HG02970 (cell line): ENCODE data around the gene RECQL5.

Experiments
- ATAC-seq: cut with Tn5 transposase; IDR thresholded peaks from one replicate; pipeline ENCODE4 v1.9.1; 2021; ENCODE audit warnings: mild to moderate bottlenecking, moderate library complexity, moderate number of reproducible peaks; ENCODE audit not compliant: unreplicated experiment, low FRiP score

Gene RECQL5

DNA sequence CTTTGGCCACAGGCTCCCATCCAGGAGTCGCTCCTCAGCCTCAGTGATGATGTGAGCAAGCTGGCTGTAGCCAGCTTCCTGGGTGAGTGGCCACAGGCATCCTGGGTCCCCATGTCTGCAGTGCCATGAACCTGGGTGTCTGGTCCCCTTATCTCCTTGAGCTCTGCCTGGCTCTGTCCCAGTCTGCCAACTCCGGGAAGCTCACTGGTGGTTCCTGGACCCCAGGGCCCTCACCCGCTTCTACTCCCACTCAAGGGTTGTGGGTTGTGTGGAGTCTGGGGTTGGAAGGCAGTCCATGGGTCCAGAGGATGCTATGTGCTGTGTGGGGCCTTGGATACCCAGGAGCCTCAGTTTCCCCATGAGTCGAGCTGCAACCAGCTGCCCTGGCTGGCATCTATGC, 45.5 kb downstream of the RECQL5 start:
- no peak for ATAC-seq

DNA sequence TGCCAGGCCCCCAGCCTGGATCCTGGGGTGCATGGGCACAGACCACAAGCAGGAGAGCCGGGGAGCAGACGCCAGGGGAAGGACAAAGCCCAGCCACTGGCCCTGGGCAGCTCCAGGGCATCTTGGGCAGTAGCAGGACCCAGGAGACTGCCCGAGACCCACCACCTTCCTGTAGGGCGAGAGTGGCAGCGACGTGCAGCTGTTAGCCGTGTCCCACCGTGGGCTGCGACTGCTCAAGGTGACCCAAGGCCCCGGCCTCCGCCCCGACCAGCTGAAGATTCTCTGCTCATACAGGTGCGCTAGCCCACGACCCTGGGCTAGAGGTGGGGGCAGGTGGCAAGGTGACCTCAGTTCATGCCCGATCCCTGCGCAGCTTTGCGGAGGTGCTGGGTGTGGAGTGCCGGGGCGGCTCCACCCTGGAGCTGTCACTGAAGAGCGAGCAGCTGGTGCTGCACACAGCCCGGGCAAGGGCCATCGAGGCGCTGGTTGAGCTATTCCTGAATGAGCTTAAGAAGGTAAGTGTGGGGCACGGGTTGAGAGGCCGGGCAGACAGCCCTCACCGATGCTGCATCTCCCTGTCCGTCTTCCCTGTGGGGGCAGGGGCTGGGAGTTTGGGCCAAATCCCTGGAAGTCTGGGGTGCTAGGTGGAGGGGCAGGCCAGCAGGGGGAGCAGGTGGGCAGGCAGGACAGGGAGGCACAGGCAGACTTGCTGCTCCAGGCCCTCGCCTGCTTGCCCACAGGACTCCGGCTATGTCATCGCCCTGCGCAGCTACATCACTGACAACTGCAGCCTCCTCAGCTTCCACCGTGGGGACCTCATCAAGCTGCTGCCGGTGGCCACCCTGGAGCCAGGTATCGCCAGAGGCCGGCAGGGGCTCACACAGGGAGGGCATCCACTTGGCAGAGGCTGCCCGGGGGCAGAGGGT, 47.2 kb downstream of the RECQL5 start:
- no peak for ATAC-seq

DNA sequence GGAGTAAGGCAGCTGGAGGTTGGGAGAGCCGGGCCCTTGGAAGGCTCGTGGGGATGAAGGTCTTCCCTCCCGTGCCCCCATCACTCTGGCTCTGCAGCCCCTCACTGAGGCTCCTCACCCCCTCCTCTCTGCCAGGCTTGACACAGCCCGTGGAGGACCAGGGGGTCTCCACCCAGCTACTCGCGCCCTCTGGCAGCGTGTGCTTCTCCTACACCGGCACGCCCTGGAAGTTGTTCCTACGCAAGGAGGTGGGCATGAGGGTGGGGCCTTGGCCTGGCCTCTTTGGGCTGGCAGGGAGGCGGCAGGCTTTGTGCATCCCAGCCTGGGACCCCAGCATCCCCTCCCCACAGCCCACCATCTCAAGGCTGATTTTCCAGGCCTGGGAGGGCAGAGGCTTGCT, 49.3 kb downstream of the RECQL5 start:
- ATAC-seq = no peak

DNA sequence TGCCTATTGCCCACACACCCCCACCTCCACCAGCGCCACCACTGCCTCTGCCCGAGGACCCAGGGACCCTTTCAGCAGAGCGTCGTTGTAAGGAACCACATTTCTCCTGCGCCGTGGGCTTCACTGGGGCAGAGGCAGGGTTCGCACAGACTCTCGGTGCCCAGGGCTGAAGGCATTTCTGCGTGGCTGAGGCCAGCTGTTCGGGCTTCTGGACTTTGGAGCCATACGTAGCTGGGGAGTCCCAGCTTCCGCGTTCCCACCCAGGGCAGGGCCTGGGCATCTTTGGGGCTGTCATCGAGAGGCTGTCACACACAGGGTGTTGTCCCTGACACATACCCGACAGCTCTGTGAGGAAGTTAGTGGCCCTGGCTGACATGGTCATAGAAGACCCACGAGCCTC, 49.7 kb downstream of the RECQL5 start:
- ATAC-seq = no peak

DNA sequence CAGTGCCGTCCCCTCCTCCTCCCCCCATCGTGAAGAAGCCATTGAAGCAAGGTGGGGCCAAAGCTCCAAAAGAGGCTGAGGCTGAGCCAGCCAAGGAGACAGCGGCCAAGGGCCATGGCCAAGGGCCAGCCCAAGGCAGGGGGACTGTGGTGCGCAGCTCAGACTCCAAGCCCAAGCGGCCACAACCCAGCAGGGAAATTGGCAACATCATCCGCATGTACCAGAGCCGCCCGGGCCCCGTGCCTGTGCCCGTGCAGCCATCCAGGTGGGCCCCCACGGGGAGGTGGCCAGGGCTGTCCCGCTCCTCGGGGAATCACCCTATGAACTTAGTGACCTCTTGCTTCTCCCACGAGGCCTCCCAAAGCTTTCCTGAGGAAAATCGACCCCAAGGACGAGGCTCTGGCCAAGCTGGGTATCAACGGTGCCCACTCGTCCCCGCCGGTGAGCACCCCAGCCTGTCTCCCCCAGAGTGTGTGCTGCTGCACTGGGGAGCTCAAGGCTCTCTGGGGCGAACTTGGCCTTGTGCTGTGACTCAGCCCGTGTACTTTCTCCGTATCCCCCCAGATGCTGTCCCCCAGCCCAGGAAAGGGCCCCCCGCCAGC, 50.3 kb downstream of the RECQL5 start:
- no peak for ATAC-seq

DNA sequence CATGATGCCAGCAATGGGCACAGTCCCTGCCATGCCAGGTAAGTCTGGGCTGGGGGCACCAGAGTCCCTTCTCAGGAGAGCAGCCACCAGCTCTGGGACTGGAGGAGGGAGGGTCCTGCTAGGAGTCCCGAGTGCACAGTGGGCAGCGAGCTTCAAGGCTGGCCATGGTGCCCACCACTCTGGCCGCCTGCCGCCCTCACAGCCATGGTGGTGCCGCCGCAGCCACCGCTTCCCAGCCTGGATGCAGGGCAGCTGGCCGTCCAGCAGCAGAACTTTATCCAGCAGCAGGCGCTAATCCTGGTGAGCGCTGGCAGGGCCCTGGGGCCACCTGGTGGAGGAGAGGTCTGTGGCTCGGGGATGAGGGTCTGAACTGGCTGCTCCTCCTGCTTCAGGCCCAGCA, 51.7 kb downstream of the RECQL5 start:
- no peak for ATAC-seq

DNA sequence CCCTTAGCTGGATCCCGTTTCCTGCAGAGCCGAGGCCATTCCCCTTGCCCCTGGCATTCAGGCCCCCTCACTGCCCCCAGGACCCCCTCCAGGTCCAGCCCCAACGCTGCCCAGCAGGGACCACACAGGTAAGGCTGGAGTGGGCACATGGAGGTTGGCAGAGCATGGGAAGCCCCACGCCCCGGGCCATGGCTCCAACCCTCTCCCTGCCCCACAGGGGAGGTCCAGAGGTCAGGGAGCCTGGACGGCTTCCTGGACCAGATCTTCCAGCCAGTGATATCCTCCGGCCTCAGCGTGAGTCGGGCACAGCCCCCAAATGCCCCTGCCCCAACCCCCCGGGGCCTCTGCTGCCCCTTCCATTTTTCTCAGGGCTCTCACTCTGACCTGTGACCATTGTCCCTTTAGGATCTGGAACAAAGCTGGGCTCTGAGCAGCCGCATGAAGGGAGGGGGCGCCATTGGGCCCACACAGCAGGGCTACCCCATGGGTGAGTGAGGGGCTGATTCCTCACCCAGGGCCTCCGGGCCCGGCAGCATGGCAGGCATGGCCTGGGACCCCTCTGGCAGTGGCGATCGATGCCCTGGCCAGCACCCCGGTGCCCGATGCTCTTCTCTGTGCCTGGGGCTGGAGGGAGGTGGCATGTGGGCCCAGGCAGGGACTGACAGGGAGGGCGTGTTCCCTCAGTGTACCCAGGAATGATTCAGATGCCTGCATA, 52.2 kb downstream of the RECQL5 start:
- no peak for ATAC-seq

DNA sequence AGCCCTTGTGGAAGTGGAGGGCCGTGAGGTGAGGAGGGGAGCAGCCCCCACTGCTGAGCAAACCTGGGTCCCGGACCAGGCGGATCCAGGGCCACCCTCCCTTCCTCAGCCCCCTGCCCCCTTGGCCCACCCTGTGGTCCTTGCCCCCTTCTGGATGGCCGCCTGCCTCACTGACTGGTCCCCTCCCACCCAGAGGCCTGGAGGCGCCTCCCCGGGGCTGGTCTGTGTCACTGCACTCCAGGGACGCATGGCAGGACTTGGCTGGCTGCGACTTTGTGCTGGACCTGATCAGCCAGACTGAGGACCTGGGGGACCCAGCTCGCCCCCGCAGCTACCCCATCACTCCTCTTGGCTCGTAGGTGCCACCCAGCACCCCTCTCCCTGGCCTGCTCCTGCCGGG, 52.9 kb downstream of the RECQL5 start:
- ATAC-seq = no peak

DNA sequence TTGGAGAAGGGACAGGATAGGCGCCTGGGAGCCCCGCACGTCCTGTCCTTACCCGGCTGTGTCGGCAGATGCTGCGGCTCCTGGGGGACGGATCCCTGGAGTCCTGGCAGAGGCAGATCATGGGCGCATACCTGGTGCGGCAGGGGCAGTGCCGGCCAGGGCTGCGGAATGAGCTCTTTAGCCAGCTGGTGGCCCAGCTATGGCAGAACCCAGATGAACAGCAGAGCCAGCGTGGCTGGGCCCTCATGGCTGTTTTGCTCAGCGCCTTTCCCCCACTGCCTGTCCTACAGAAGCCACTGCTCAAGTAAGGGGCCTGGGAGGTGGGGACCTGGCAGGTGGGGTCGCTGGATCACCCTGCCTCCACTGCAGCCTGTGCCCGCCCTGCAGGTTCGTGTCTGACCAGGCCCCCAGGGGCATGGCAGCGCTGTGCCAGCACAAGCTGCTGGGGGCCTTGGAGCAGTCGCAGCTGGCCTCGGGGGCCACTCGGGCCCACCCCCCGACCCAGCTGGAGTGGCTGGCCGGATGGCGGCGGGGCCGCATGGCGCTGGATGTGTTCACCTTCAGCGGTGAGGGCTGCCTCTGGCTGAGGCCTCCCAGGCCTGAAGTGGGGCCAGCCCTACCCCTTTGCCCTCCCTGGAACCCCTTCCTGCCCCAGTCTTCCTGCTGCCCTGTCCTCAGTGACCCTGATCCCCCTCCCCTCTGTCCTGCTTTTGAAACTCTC, 53.9 kb downstream of the RECQL5 start:
- no peak for ATAC-seq

DNA sequence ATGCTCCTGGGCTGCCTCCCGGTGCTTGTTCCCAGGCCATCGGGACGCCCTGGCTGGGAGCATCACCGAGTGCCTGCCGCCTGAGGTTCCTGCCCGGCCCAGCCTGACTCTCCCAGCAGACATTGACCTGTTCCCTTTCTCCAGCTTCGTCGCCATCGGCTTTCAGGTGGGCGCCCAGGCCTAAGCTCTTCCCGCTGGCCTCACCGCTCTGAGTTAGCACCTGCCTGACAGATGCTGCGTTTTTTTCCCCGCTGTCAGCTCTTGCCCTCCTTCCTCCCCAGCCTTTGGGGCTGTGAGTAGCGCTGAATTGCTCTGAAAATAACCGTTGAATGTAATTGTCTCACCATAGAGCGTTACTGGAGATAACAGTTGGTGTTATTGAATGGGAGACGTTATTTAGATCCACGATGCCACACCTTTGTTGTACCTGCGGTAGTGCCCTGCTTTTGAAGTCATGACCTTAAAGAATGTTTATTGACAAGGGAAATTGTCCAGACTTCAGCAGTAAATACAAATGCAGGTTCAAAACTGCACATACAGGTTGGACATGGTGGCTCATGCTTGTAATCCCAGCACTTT, 55.0 kb downstream of the RECQL5 start:
- no peak for ATAC-seq

DNA sequence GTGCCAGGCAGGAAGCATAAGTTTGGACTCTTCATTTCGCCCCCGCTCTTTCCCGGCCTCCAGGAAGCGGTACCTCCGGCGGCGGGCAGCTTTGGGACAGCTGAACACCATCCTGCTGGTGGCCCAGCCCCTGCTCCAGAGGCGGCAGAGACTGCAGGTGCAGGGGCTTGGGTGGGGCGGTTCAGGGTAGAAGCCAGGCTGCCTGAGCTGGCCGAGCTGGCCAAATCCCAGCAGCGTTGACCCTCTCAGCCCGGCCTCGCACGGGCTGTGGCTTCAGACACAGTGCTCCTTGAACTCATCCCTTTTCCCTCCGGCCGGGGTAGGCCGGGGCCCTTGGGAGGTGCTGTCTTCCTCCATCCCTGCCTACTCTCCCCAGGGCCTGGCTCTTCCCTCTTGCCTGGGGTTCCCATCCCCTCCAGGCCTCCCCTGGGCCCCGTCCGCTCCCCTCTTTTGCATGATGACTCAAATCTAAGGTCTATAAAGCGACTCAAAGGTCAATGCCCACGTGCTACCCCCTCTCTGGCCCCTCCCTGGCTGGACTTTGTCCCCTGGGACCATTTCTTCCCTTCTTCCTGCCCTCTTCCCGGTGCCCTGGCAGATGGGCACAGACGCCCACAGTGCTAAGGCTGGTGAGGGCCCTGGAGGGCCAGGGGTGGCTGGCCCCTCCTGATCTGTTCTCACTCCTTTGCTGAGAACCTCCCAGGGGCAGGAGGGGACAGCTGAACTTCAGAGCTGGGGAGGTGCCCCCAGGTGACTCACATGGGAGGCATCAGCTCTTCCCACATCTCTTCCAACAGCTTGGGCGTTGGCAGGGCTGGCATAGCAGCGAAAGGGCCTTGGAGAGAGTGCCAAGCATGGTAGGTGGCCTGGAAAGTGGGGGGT, 56.6 kb downstream of the RECQL5 start:
- no peak for ATAC-seq

DNA sequence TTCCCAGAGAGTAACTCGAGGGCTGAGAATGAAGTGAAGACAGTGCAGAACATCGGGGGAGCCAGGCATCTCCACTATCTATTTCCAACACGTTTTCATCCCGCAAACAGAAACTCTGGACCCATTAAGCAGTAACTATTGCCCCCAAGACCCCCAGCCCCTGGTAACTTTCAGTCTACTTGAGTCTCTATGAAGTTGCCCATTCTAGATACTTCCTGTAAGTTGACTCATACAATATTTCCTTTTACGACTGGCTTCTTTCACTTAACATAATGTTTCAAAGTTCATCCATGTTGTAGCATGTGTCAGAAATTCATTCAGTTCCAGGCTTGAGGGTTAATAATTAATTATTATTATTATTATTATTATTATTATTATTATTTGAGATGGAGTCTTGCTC, 59.9 kb downstream of the RECQL5 start:
- ATAC-seq = no peak

DNA sequence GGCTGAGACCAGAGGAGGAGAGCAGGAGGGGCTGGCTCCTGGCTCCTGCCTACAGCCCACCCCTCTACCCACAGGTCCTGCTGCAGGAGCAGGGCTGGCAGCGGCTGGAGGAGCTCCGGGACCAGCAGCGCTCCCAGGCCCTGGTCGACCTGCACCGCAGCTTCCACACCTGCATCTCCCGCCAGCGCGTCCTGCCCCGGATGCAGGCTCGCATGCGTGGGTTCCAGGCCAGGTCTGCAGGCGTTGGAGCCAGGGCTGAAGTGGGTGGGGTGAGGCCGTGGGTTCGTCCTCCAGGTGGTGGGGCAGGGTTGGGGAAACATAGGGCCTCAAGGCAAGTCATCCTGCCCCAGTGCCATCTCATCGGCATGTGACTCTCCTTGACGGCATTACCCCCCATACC, 61.2 kb downstream of the RECQL5 start:
- no peak for ATAC-seq

DNA sequence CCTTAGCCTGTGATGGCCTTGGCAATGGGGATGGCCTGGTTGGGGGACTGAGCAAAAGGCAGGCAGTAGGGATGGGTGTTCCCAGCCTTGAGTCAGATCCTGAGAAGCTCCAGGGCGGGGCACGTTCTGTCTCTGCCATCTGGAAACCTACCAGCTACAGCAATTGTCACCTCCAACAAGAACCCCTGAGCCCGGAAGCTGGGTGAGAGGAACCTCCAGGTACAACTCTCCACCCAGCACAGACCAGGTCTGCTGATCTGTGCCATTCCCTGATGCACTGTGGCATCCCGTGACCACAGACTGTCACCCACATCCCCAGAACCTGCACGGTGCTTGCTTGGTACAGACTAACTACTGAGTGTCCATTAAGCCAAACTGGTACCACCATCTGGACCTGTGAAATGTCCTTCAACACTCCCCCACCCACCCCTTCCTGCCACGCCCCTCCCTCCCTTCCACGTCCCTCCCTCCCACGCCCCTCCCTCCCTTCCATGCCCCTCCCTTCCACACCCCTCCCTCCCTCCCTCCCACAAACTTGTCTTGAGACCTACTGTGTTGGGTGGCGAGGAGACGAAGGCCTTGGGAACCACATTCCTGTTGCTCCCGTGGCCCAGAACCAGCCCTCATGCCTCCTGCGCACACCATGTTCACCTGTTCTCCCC, 62.8 kb downstream of the RECQL5 start:
- no peak for ATAC-seq

DNA sequence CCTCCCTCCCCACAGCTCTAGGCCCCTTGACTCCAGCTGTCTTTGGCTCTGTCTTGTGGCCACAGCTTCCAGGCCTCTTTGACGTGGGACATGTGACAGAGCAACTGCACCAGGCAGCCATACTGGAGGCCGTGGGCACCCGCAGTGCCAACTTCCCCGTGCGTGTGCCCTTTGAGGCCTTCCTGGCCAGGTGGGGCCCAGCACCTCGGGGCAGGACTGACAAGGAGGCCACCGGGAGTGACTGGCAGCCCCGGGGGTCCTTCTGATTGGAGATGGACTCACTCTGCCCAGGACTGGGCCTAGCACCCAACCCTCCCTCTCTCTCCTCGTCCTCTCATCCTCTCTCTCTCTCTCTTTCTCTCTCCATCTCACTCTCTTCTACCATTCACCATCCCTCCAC, 63.8 kb downstream of the RECQL5 start:
- no peak for ATAC-seq

DNA sequence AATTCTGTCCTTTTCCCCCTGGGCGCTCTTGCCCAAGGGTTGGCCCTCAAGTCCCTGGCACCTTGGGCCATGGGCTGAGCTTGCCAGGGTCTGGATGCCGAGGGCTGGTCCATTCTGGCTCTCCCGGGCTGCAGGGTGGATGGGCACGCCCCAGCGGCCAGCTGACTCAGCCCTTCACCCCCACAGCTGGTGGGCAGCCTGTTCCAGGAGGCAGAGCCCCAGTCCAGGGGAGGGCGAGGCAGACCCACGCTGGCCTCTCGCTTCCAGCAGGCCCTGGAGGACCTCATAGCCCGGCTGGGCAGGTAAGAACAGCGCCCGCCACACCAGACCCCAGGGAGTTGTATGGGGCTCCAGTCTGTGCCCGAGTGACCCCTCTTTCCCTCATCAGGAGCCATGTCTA, 64.3 kb downstream of the RECQL5 start:
- no peak for ATAC-seq

DNA sequence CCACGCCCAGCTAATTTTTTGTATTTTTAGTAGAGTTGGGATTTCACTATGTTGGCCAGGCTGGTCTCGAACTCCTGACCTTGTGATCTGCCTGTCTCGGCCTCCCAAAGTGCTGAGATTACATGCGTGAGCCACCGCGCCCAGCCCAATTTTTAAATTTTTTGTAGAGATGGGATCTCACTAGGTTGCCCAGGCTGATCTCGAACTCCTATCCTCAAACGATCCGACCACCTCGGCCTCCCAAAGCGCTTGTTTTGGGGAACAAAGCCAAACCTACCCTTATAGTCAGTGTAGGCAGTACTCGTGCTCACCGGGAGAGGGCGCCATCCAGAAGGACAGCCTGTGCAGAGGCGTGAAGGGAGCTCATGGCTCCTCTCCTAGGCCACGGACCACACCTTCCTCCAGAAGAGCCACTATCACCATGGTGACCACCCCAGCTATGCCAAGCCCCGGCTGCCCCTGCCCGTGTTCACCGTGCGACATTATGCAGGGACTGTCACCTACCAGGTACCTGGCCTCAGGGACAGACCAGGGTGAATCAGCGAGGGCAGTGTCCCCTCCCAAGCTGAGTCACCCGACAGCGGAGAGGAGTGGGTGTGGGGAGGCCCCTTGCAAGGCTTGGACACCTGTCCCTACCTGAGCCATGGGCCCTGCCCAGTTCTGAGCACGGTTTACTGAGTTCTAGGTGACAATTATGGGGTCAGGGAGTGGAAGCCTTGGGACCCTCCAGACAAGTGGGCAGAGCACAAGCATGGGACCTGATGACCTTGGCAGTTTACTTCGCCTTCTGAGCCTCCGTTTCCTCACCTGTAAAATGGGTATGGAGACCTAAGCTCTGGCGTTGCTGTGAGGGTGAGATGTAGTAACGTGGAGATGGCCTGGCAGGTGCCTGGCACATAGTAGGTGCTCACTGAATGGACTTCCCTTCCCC, 65.6 kb downstream of the RECQL5 start:
- no peak for ATAC-seq
